ENCODE measurements around the gene RGSL1. TPM values are rescaled to one million over a fixed set of nuclear protein-coding genes. Genes with fewer than 3 reads are reported as not detected.

The RGSL1 gene
- total RNA-seq, 1 donor from 2014 or later: not detected

GRCh38 chr1:182575540-182576149, 125.7 kb downstream of the RGSL1 start:
- Mint-ChIP-seq H3K36me3 (ENCODE audit: low read depth, unreplicated experiment) (peaks cover 1% of the 10 kb centered on the region), H3K4me1 (ENCODE audit: unreplicated experiment) (no peaks in the 10 kb centered on the region), H3K4me3 (ENCODE audit: unreplicated experiment) (no peak overlapping the region), H3K27me3 (ENCODE audit: unreplicated experiment) (no peaks in the 10 kb centered on the region), H3K27ac (ENCODE audit: unreplicated experiment) (no peak overlapping the region), H3K9me3 (ENCODE audit: unreplicated experiment) (no peaks in the 10 kb centered on the region)
- DNase-seq (ENCODE audit: low spot score): no peak
- TF ChIP-seq, protein P1, sequence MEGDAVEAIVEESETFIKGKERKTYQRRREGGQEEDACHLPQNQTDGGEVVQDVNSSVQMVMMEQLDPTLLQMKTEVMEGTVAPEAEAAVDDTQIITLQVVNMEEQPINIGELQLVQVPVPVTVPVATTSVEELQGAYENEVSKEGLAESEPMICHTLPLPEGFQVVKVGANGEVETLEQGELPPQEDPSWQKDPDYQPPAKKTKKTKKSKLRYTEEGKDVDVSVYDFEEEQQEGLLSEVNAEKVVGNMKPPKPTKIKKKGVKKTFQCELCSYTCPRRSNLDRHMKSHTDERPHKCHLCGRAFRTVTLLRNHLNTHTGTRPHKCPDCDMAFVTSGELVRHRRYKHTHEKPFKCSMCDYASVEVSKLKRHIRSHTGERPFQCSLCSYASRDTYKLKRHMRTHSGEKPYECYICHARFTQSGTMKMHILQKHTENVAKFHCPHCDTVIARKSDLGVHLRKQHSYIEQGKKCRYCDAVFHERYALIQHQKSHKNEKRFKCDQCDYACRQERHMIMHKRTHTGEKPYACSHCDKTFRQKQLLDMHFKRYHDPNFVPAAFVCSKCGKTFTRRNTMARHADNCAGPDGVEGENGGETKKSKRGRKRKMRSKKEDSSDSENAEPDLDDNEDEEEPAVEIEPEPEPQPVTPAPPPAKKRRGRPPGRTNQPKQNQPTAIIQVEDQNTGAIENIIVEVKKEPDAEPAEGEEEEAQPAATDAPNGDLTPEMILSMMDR (IDR thresholded peaks at IDR 0.05; ENCODE audit: unreplicated experiment): no peak

- H3K27me3 Mint-ChIP-seq (ENCODE audit: unreplicated experiment): no peaks in the 10 kb centered on the region
- TF ChIP-seq, protein P1 (IDR thresholded peaks at IDR 0.05; ENCODE audit: unreplicated experiment): no peak
- H3K4me3 Mint-ChIP-seq (ENCODE audit: unreplicated experiment): no peak overlapping the region
- no peak for DNase-seq (ENCODE audit: low spot score)
- H3K4me1 Mint-ChIP-seq (ENCODE audit: unreplicated experiment): no peaks in the 10 kb centered on the region
- no peak overlapping the region for H3K27ac Mint-ChIP-seq (ENCODE audit: unreplicated experiment)
- peaks cover 10% of the 10 kb centered on the region for H3K36me3 Mint-ChIP-seq (ENCODE audit: low read depth, unreplicated experiment)
- H3K9me3 Mint-ChIP-seq (ENCODE audit: unreplicated experiment): no peaks in the 10 kb centered on the region
Observed at GRCh38 chr1:182580736-182581135, 130.8 kb downstream of the RGSL1 start.

DNA sequence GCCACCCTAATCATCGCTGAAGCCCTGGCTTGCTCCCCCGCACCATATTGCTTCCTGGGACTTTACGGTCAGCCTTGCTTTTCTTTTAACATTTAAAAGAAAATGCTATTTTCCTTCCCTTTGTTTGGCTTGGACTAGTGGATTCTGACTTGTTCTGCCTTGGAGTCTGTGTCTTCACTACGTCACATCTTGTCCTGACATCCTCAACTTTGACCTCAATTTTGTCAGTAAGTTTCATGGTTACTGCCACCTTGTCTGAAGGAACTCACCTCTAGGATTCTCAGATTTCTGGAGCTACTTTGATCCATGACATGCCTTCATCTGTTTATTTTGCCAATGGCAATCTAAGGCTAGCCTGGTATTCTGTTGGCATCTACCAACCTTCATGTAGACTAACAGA, 134.8 kb downstream of the RGSL1 start:
- peaks cover 15% of the 10 kb centered on the region for H3K36me3 Mint-ChIP-seq (ENCODE audit: low read depth, unreplicated experiment)
- H3K9me3 Mint-ChIP-seq (ENCODE audit: unreplicated experiment): no peaks in the 10 kb centered on the region
- DNase-seq (ENCODE audit: low spot score): no peak

DNA sequence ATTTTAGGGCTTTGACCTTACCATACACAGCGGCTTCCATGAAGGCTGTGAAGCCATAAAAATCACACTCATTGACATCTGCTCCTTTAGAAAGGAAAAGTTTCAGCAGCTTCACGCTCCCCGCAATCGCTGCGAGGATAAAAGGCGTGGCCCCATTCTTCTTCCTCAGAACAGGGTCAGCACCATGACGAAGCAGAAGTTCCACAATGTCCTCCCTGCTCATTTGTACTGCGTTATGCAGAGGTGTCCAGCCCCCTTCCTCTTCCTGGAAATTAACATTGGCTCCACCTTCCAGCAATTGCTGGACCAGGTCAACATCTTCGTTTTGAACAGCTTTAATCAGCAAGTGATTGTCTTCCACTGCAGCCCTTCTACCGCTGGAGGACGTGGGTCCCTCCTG, 136.4 kb downstream of the RGSL1 start:
- peaks cover 15% of the 10 kb centered on the region for H3K4me1 Mint-ChIP-seq (ENCODE audit: unreplicated experiment)
- H3K36me3 Mint-ChIP-seq (ENCODE audit: low read depth, unreplicated experiment): peaks cover 12% of the 10 kb centered on the region
- H3K4me3 Mint-ChIP-seq (ENCODE audit: unreplicated experiment): no peak overlapping the region
- TF ChIP-seq, protein P1 (IDR thresholded peaks at IDR 0.05; ENCODE audit: unreplicated experiment): no peak
- H3K27me3 Mint-ChIP-seq (ENCODE audit: unreplicated experiment): peaks cover 12% of the 10 kb centered on the region
- no peak overlapping the region for H3K27ac Mint-ChIP-seq (ENCODE audit: unreplicated experiment)
- H3K9me3 Mint-ChIP-seq (ENCODE audit: unreplicated experiment): no peaks in the 10 kb centered on the region
- DNase-seq (ENCODE audit: low spot score): no peak

More for the DNA sequence above, 134.8 kb downstream of the RGSL1 start:
- Mint-ChIP-seq H3K4me1 (ENCODE audit: unreplicated experiment) (peaks cover 15% of the 10 kb centered on the region), H3K4me3 (ENCODE audit: unreplicated experiment) (no peak overlapping the region), H3K27ac (ENCODE audit: unreplicated experiment) (no peak overlapping the region), H3K27me3 (ENCODE audit: unreplicated experiment) (peaks cover 7% of the 10 kb centered on the region)
- TF ChIP-seq, protein P1 (IDR thresholded peaks at IDR 0.05; ENCODE audit: unreplicated experiment): no peak

DNA sequence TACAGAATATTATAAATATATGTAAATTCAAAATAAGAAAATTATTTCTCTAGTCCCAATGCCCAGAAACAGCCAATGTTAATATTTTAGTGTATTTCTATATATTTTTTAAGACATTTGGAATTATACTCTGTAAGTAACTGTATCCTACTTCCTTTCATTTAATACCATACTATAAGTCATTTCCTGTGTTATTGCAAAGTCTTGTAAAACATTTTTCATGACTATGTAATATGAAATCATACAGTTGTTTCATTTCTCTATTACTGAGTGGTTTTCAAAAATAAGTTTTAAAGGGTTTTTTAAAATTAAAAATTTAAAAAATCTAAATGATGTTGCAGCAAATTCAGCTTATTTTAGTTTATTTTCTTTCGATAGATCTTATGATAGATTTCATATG, 137.1 kb downstream of the RGSL1 start:
- Mint-ChIP-seq H3K4me1 (ENCODE audit: unreplicated experiment) (peaks cover 15% of the 10 kb centered on the region), H3K27ac (ENCODE audit: unreplicated experiment) (no peak overlapping the region), H3K36me3 (ENCODE audit: low read depth, unreplicated experiment) (peaks cover 10% of the 10 kb centered on the region), H3K27me3 (ENCODE audit: unreplicated experiment) (peaks cover 12% of the 10 kb centered on the region), H3K9me3 (ENCODE audit: unreplicated experiment) (no peaks in the 10 kb centered on the region), H3K4me3 (ENCODE audit: unreplicated experiment) (no peak overlapping the region)
- TF ChIP-seq, protein P1 (IDR thresholded peaks at IDR 0.05; ENCODE audit: unreplicated experiment): no peak
- DNase-seq (ENCODE audit: low spot score): no peak

Data from endothelial cell (in vitro differentiated cells).